Measurements from ENCODE around the gene RSU1.

- TF ChIP-seq KDM1A (IDR thresholded peaks at IDR 0.05; ENCODE audit: borderline replicate concordance) (no peak), USF1 (IDR thresholded peaks at IDR 0.05; ENCODE audit: borderline replicate concordance, extremely low read length, insufficient read depth, low read depth, low read length) (no peak), CTCF (IDR thresholded peaks at IDR 0.05 in 2 of 3, conservative IDR thresholded peaks at IDR 0.05 in 1 of 3; ENCODE audit: control insufficient read depth in 2 of 3, extremely low read depth in 1 of 3, insufficient read depth in 1 of 3, low read depth in 3 of 3, low read length in 3 of 3) (no peak), ESRRA (IDR thresholded peaks at IDR 0.05; ENCODE audit: low read length) (no peak), FOXM1 (IDR thresholded peaks at IDR 0.05; ENCODE audit: low read depth, low read length) (no peak), POLR2AphosphoS5 (IDR thresholded peaks at IDR 0.05; ENCODE audit: low read length) (no peak), MEF2B (IDR thresholded peaks at IDR 0.05; ENCODE audit: partially characterized antibody, poor library complexity, severe bottlenecking) (no peak), ZBTB4 (CRISPR knock-in tag; IDR thresholded peaks at IDR 0.05) (no peak), ATF3 (IDR thresholded peaks at IDR 0.05; ENCODE audit: borderline replicate concordance, extremely low read depth, low read depth, low read length) (no peak), MYC (IDR thresholded peaks at IDR 0.05; ENCODE audit: insufficient read depth, insufficient read length, insufficient replicate concordance, low read length, severe bottlenecking) (no peak)
Measured at GRCh38 chr10:16794005-16794404, 23.2 kb downstream of the RSU1 start.
